ENCODE measurements around the gene GET4.

GET4 gene

DNA sequence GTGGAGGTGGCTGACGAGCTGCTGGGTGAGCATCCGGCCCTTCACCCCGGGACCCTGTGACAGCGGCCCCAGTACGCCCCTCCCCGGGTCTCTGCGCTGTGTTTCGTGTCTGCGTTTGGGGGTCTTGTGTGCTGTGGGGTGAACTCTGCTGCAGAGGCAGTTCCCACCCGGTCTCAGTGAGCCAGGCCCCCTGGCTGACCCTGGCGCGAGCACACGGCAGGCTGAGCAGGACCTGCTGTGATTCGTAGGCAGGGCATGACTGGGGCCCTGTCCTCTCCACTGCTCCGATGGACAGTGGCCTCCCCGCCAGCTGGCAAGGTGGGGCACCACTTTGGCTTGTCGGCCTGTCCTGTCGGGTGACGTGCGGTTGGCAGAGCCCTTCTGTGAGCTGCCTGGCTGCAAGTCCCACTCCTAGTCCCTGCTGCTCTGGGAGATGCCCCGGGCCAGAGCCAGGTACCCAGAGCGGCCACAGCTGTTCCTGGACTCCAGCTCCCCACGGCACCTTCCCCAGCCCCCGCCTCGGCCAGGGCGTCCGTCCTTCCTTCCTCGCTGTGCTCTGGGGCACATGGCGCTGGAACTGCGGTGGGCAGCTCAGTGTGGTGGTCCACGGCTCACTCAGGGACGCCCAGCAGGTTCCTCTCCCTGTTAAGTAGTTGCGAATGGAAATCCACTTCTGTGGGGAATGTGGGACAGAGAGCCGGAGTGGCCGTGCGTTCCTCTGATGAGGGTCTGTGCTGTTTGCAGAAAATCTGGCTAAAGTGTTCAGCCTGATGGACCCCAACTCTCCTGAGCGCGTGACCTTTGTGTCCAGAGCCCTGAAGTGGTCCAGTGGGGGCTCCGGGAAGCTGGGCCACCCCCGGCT lies 10.5 kb downstream of the GET4 start:
- DNase-seq (ENCODE audit: low read depth) = no peak

DNA sequence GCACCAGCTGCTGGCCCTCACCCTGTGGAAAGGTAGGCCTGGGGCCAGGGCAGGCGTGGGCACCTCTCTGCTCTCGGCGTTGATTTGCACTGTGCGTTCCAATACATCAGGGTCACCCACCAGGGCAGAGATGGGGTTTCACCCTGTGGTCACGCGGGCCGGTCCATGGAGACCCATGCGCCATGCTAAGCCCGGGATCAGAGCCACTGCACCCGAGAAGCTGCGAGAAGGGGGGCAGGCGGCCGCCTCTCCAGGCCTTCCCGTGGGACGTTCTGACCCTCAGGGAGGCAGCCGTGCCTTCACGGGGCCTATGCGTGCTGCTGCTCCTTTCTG lies 11.1 kb downstream of the GET4 start:
- DNase-seq (ENCODE audit: low read depth) = no peak

GRCh38 chr7:888081-889024 lies 12.0 kb downstream of the GET4 start:
- no peak for DNase-seq (ENCODE audit: low read depth)

DNA sequence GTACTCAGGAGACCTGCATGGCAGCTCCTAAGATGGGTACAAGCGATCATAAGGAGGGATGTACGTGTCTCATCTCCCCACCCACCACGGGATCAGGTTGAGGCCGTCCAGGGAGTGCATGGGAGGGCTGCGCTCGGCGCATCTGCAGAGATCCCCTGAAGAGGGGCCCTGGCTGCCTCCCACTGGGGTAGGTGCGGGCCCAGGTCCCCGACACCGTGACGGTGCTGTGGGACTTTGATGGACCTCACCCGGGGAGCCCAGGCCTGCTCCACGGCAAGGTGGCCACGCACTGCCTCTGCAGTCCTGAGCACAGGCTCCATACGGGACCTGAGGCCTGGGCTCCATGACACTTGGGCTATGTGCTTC lies 12.7 kb downstream of the GET4 start:
- DNase-seq (ENCODE audit: low read depth) = no peak

DNA sequence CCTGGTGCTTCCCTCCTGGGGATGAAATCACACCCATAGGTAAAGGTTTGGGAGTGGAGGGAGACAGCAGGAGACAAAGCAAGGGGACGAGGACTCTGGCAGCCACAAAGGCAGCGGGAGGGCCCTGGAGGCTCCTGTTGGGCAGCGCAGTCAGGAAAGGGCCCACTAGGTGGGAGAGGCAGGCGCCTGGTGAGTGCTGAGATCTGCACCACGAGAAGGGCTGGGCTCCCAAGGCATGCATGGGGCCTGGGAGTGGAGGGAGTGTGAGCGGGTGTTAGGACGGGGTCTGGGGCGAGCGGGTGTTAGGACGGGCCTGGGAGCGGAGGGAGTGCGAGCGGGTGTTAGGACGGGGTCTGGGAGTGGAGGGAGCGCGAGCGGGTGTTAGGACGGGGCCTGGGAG lies 13.0 kb downstream of the GET4 start:
- DNase-seq (ENCODE audit: low read depth) = no peak

- DNase-seq (ENCODE audit: low read depth) = no peak
Measured at GRCh38 chr7:890868-891267, 14.5 kb downstream of the GET4 start.

- no peak for DNase-seq (ENCODE audit: low read depth)
Measured at GRCh38 chr7:891291-891690, 14.9 kb downstream of the GET4 start.

GRCh38 chr7:891805-892204 lies 15.5 kb downstream of the GET4 start:
- DNase-seq (ENCODE audit: low read depth) = no peak

- DNase-seq (ENCODE audit: low read depth) = no peak
Measured at GRCh38 chr7:892648-893593, 16.6 kb downstream of the GET4 start.

GRCh38 chr7:893686-894085 lies 17.3 kb downstream of the GET4 start:
- DNase-seq (ENCODE audit: low read depth) = no peak

- DNase-seq (ENCODE audit: low read depth) = no peak
Measured at GRCh38 chr7:894164-894867, 18.0 kb downstream of the GET4 start.

DNA sequence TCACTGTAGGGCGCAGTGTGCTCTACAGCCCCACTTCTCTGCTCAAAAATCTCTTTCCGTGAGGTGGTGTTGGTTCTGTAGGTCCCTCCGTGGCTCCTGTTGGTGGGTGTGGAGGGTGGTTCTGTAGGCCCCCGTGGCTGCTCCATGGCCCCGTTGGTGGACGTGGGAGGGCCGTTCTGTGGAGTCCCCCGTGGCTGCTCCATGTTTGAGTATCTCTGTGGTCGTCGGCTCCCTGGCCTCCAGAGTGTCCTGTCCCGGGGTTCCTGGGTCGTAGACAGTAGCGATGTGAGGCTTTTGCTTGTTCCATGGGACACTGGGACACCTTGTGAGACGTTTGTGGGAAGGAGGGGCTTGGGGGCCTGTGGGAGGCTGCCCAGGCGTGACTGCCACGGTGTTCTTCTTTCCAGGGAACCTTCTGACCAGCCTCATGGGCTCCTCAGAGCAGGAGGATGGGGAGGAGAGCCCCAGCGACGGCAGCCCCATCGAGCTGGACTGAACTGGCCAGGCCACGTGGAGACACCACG lies 18.6 kb downstream of the GET4 start:
- no peak for DNase-seq (ENCODE audit: low read depth)

- no peak for DNase-seq (ENCODE audit: low read depth)
Measured at GRCh38 chr7:895451-896052, 19.2 kb downstream of the GET4 start.

DNA sequence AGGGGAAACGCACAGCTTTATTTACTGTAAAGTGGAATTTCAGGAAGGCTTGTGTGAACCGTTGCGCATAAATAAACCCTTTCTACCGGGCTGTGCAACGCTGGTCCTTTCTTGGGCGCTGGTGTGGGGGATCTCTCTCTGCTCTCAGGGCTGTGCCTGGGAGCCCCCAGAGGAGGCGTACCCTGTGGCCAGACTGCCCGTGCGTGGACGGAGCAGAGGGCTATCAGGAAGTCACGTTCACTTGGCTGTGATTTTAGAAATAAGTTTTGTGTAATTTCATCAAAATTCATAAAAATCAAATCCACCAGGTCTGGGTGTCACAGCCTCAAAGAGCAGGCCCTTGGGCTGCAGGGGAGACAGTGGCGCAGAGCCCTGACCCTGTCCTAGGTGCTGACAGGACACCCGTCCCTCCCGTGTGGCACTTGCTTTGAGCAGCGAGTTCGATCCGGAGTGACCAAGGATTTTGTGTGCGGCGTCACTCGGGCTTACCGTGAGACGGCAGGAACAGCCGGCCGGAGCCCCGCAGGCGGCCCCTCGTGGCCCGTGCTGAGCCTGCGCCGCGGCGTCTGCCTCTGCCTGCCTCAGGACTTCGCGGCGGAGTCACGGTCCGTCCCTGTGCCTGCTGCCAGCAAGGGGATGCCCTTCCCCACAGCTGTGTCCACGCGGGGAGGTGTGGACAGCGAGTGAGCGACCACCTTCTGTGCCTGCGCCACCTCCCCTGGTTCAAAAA lies 20.2 kb downstream of the GET4 start:
- no peak for DNase-seq (ENCODE audit: low read depth)

- DNase-seq (ENCODE audit: low read depth) = no peak
Measured at GRCh38 chr7:897086-897485, 20.7 kb downstream of the GET4 start.

- no peak for DNase-seq (ENCODE audit: low read depth)
Measured at GRCh38 chr7:897771-898376, 21.5 kb downstream of the GET4 start.

DNA sequence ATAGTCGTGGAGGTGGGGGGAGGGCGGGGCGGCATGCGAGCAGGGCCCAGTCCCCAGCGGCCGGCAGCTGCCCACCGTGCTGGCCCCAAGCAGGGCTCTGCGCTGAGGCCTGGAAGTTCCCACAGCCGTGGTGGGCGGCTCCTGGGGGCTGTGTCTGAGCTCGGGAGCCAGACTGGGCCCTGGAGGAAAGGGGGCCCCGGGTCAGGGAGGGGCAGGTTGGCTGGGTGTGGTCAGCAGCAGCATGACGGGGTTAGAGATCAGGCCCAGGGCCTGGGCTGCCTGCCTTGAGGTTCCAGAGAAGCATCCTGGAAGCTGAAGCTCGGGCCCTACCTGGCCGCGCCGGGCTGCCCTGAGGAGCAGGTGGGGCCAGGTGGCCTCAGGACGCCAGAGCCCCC lies 22.1 kb downstream of the GET4 start:
- no peak for DNase-seq (ENCODE audit: low read depth)

DNA sequence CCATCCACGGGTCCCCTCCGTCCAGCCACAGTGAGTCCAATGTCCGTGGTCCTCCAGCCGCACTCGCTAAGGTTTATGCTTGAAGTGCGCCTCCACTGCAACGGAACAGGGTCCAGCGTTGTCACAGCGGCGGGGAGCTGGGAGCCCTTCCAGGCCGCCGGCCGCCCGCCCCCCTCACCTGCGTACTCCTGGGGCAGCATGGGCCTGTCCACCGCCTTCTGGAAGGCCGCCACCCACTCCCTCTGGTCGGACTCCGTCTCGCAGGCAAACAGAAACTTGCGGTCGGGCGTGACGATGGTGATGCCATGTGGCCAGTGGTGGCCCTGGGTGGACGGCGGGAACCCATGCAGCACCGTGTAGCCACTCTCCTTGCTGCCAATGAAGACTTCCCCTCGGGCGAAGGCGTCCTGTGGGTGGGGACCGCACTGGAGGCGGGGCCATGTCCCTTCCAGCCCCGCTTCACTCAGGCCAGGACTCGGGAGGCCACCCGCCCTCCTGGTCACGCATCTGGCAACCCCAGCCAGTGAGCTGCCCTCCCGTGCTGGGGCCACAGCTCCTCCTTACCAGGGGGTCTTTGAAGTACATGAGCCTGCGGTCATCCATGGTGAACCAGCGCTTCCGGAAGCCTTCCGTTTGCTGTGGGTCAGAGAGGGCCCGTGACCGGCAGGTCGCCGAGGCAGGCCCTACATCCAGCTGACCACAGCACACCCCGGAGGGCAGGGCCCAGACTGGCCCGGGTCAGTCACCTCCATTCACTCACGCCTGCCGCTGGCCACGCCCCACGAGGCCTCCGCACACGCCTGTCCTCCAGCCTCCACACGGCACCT lies 22.7 kb downstream of the GET4 start:
- no peak for DNase-seq (ENCODE audit: low read depth)

- no peak for DNase-seq (ENCODE audit: low read depth)
Measured at GRCh38 chr7:899806-900205, 23.5 kb downstream of the GET4 start.
